ENCODE results near the gene RIMBP2. TPM values are rescaled to one million over a fixed set of nuclear protein-coding genes. Genes with fewer than 3 reads are reported as not detected.

RIMBP2 gene
- total and polyA plus RNA-seq, 3 experiments from 2014 or later, result not detected

DNA sequence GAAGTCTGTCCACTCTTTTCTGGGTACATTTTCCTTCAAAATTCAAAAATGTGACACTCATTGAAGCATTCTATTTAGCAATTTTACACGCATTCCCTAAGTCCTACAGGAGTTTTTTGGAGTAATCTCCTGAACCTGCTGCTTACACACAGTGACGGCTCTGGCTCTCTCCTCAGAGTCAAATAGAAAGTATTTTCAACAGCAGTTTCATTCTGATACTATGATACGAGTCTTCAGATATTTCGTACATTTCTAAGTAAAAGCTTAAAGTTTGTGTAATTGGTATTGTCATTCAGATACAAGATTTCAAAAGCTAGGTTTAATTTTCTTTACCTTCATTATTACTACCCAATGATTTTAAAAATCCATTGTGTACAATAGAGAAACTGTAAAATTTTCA, 342.0 kb downstream of the RIMBP2 start:
- CTCF ChIA-PET, result no interaction called here
- H3K4me1 ChIP-seq (ENCODE audit: insufficient read depth, low read length), result no peaks in the 10 kb centered on the region
- H3K27ac ChIP-seq (ENCODE audit: low read depth, low read length), result no peak overlapping the region
- DNase-seq, result no peak
- H3K4me1 Mint-ChIP-seq, result no peaks in the 10 kb centered on the region
- peaks cover 0 to 12% (median under 1%) of the 10 kb centered on the region in 5 donors for H3K9me3 Mint-ChIP-seq
- H3K27ac Mint-ChIP-seq, result no peak overlapping the region
- H3K27me3 Mint-ChIP-seq, result peaks cover 3% of the 10 kb centered on the region in 2 donors
- H3K36me3 Mint-ChIP-seq, result no peaks in the 10 kb centered on the region
- no peaks in the 10 kb centered on the region for H3K27me3 ChIP-seq (ENCODE audit: insufficient read depth, low read length, poor library complexity, severe bottlenecking)
- POLR2A ChIA-PET, result no interaction called here
- no peak overlapping the region for H3K4me3 ChIP-seq (ENCODE audit: low read length)
- no peaks in the 10 kb centered on the region for H3K9me3 ChIP-seq (ENCODE audit: low read length)
- H3K36me3 ChIP-seq (ENCODE audit: insufficient read depth, low read length), result no peaks in the 10 kb centered on the region
- no peak overlapping the region for H3K4me3 Mint-ChIP-seq

DNA sequence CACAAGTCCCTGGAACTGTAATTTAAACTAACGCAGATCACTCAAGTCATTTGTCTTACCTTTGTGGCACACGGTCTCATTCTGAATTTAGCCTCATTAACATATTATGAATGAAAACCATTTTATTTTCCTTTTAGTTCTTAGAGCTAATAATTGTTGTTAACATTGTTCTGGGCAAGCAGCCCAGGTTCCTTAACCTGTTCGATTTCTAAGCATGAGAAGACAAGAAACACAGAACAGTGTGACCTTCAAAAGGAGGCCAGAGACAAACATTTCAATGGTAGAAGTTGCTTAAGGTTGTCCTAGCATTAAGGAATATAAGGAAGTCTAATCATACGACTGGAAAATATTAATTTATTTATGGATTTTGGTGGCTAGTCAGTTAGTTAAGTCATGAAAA, 343.2 kb downstream of the RIMBP2 start:
- no peaks in the 10 kb centered on the region for H3K4me1 Mint-ChIP-seq
- peaks cover 0 to 12% (median 2%) of the 10 kb centered on the region in 5 donors for H3K9me3 Mint-ChIP-seq
- peaks cover 3 to 5% of the 10 kb centered on the region in 2 donors for H3K27me3 Mint-ChIP-seq
- no peaks in the 10 kb centered on the region for H3K36me3 Mint-ChIP-seq
- CTCF ChIA-PET, result no interaction called here
- Histone ChIP-seq H3K4me1 (ENCODE audit: insufficient read depth, low read length) (no peaks in the 10 kb centered on the region), H3K9me3 (ENCODE audit: low read length) (no peaks in the 10 kb centered on the region), H3K27me3 (ENCODE audit: insufficient read depth, low read length, poor library complexity, severe bottlenecking) (no peaks in the 10 kb centered on the region), H3K27ac (ENCODE audit: low read depth, low read length) (no peak overlapping the region), H3K4me3 (ENCODE audit: low read length) (no peak overlapping the region), H3K36me3 (ENCODE audit: insufficient read depth, low read length) (no peaks in the 10 kb centered on the region)
- DNase-seq, result no peak
- H3K27ac Mint-ChIP-seq, result no peak overlapping the region
- no peak overlapping the region for H3K4me3 Mint-ChIP-seq
- POLR2A ChIA-PET, result no interaction called here

DNA sequence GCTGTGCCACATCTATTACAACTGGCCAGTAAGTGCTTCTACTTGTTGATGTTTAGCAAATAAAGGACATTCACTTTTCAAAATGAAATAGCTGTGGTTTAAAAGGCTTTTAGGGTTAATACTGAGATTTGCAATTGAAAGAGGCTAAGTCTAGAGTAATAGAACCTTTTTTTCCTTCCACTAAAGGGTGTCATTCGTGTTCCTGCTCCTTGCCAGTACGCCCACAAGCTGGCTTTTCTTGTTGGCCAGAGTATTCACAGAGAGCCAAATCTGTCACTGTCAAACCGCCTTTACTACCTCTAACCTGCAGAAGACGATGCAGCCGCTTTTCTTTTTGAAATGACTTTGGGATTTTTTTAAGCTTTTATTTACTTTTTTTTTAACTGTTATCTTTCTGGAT, 344.8 kb downstream of the RIMBP2 start:
- Mint-ChIP-seq H3K4me1 (no peaks in the 10 kb centered on the region), H3K4me3 (no peak overlapping the region), H3K27ac (no peak overlapping the region), H3K9me3 (peaks cover 0 to 5% (median 3%) of the 10 kb centered on the region in 5 donors), H3K27me3 (peaks cover 0 to 5% of the 10 kb centered on the region in 2 donors), H3K36me3 (no peaks in the 10 kb centered on the region)
- Histone ChIP-seq H3K4me3 (ENCODE audit: low read length) (no peak overlapping the region), H3K27ac (ENCODE audit: low read depth, low read length) (no peak overlapping the region), H3K9me3 (ENCODE audit: low read length) (no peaks in the 10 kb centered on the region), H3K36me3 (ENCODE audit: insufficient read depth, low read length) (no peaks in the 10 kb centered on the region), H3K27me3 (ENCODE audit: insufficient read depth, low read length, poor library complexity, severe bottlenecking) (no peaks in the 10 kb centered on the region), H3K4me1 (ENCODE audit: insufficient read depth, low read length) (no peaks in the 10 kb centered on the region)
- POLR2A ChIA-PET, result no interaction called here
- no peak for DNase-seq
- CTCF ChIA-PET, result no interaction called here

DNA sequence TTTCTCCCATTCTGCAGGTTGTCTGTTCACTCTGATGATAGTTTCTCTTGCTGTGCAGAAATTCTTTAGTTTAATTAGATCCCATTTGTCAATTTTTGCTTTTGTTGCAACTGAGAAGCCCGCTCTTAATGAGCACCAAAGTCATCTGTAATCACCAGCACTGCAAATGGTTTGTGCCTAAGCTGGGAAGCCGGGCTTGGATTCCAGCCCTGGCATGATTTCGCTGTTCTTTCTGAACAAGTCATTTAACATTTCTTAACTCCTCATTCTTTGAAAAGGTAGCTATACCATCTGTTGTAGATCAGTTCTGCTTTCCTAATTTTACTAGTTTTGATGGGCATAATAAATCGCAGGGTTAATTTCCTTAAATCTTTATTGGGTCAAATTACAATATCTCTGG, 346.3 kb downstream of the RIMBP2 start:
- no peaks in the 10 kb centered on the region for H3K36me3 Mint-ChIP-seq
- no peak overlapping the region for H3K27ac ChIP-seq (ENCODE audit: low read depth, low read length)
- H3K9me3 Mint-ChIP-seq, result peaks cover 0 to 3% (median 0%) of the 10 kb centered on the region in 5 donors
- H3K36me3 ChIP-seq (ENCODE audit: insufficient read depth, low read length), result no peaks in the 10 kb centered on the region
- no peaks in the 10 kb centered on the region for H3K4me1 ChIP-seq (ENCODE audit: insufficient read depth, low read length)
- CTCF ChIA-PET, result no interaction called here
- H3K27ac Mint-ChIP-seq, result no peak overlapping the region
- no peaks in the 10 kb centered on the region for H3K9me3 ChIP-seq (ENCODE audit: low read length)
- H3K4me3 ChIP-seq (ENCODE audit: low read length), result no peak overlapping the region
- no peak for DNase-seq
- no peaks in the 10 kb centered on the region for H3K4me1 Mint-ChIP-seq
- POLR2A ChIA-PET, result no interaction called here
- H3K4me3 Mint-ChIP-seq, result no peak overlapping the region
- no peaks in the 10 kb centered on the region for H3K27me3 ChIP-seq (ENCODE audit: insufficient read depth, low read length, poor library complexity, severe bottlenecking)
- H3K27me3 Mint-ChIP-seq, result peaks cover 0 to 3% of the 10 kb centered on the region in 2 donors

DNA sequence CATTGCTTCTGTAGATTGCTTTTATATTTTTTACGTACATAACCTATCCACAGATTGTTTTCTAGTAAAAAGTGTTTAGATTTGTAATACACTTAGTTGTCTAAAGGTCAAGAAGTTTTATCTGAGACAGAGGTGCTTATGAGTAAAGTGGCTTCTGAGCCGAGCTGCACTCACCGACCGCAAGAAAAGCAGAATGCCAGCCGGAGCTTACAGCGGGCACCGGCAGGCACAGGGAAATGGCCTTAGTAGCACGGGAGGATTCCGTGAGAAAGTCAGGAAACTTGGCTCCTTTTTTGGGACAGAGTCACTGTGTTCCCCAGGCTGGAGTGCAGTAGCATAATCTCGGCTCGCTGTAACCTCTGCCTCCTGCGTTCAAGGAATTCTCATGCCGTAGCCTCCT, 348.6 kb downstream of the RIMBP2 start:
- H3K27me3 Mint-ChIP-seq, result peaks cover 2 to 4% of the 10 kb centered on the region in 2 donors
- no peaks in the 10 kb centered on the region for H3K4me1 Mint-ChIP-seq
- no peak overlapping the region for H3K4me3 Mint-ChIP-seq
- Histone ChIP-seq H3K36me3 (ENCODE audit: insufficient read depth, low read length) (no peaks in the 10 kb centered on the region), H3K4me1 (ENCODE audit: insufficient read depth, low read length) (no peaks in the 10 kb centered on the region), H3K27me3 (ENCODE audit: insufficient read depth, low read length, poor library complexity, severe bottlenecking) (no peaks in the 10 kb centered on the region), H3K27ac (ENCODE audit: low read depth, low read length) (no peak overlapping the region), H3K9me3 (ENCODE audit: low read length) (no peaks in the 10 kb centered on the region), H3K4me3 (ENCODE audit: low read length) (no peak overlapping the region)
- H3K9me3 Mint-ChIP-seq, result peaks cover 0 to 3% (median 0%) of the 10 kb centered on the region in 5 donors
- DNase-seq, result no peak
- H3K36me3 Mint-ChIP-seq, result no peaks in the 10 kb centered on the region
- no peak overlapping the region for H3K27ac Mint-ChIP-seq
- ChIA-PET POLR2A (no interaction called here), CTCF (no interaction called here)

DNA sequence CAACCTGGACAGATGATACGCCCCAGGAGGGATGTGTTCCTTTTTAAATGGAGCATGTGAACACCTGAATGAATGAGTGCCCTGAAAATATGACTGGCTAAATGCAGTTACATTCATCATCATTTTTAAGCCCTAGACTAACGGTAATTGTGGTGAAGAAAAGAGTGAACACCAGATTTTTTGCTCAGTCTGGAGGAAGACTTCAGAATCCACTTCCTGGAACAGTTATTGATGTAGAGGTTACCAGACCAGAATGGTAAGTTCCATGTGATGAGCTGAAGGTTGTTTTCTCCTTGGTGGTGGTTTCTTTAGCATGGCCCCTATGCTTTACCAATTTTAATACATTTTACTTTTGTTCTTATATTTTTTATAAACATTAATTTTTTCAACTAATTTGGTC, 349.1 kb downstream of the RIMBP2 start:
- Mint-ChIP-seq H3K36me3 (no peaks in the 10 kb centered on the region), H3K27ac (no peak overlapping the region), H3K27me3 (peaks cover 2 to 4% of the 10 kb centered on the region in 2 donors), H3K4me1 (no peaks in the 10 kb centered on the region), H3K9me3 (peaks cover 0 to 3% (median 0%) of the 10 kb centered on the region in 5 donors), H3K4me3 (no peak overlapping the region)
- POLR2A ChIA-PET, result no interaction called here
- Histone ChIP-seq H3K9me3 (ENCODE audit: low read length) (no peaks in the 10 kb centered on the region), H3K4me1 (ENCODE audit: insufficient read depth, low read length) (no peaks in the 10 kb centered on the region), H3K27ac (ENCODE audit: low read depth, low read length) (no peak overlapping the region), H3K4me3 (ENCODE audit: low read length) (no peak overlapping the region), H3K27me3 (ENCODE audit: insufficient read depth, low read length, poor library complexity, severe bottlenecking) (no peaks in the 10 kb centered on the region), H3K36me3 (ENCODE audit: insufficient read depth, low read length) (no peaks in the 10 kb centered on the region)
- CTCF ChIA-PET, result no interaction called here
- DNase-seq, result no peak

DNA sequence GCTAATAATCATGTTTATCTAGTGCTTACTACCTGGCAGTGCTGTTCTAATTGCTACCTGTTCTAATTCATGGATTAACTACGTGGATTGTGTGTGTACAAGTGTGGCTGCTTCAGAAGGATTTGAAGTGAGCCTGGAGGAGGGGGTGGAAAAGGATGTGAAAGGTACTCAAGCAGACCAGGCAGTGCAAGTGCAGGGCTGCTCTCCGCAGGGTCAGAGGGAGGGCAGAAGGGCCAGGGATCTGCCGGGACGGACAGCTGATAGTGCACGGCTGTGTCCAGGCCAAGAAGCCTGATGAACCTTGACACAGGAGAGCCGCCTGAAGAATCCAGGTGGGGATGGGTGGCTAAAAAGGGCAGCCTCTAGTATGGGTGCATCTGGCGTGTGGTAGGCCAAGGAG, 349.9 kb downstream of the RIMBP2 start:
- H3K9me3 ChIP-seq (ENCODE audit: low read length), result no peaks in the 10 kb centered on the region
- peaks cover 2 to 4% of the 10 kb centered on the region in 2 donors for H3K27me3 Mint-ChIP-seq
- no peak overlapping the region for H3K4me3 ChIP-seq (ENCODE audit: low read length)
- no peak overlapping the region for H3K27ac ChIP-seq (ENCODE audit: low read depth, low read length)
- ChIA-PET CTCF (no interaction called here), POLR2A (no interaction called here)
- no peak for DNase-seq
- H3K36me3 ChIP-seq (ENCODE audit: insufficient read depth, low read length), result no peaks in the 10 kb centered on the region
- H3K27me3 ChIP-seq (ENCODE audit: insufficient read depth, low read length, poor library complexity, severe bottlenecking), result no peaks in the 10 kb centered on the region
- no peaks in the 10 kb centered on the region for H3K4me1 Mint-ChIP-seq
- no peak overlapping the region for H3K27ac Mint-ChIP-seq
- peaks cover 0 to 3% (median 0%) of the 10 kb centered on the region in 5 donors for H3K9me3 Mint-ChIP-seq
- no peak overlapping the region for H3K4me3 Mint-ChIP-seq
- H3K4me1 ChIP-seq (ENCODE audit: insufficient read depth, low read length), result no peaks in the 10 kb centered on the region
- H3K36me3 Mint-ChIP-seq, result no peaks in the 10 kb centered on the region

DNA sequence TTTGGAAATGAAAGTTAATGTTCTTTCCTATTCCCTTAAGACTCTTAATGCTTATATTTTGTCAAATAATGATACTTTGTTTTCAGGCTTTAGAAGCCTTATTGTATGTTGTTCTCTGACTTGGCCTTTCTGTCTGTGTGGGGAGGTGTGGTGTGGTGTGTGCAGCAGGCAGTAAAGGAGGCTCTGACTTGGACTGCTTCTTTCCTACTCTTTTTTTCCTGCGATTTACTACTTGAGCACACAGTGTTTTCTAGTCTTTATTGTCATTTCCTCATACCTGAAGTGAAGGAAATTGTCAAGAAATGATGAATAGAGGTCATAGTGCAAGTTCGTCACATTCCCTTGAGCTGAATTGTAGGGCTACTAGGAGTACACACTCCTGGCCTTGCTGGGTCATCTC, 351.5 kb downstream of the RIMBP2 start:
- ChIA-PET POLR2A (no interaction called here), CTCF (no interaction called here)
- Mint-ChIP-seq H3K9me3 (peaks cover 0 to 3% (median 2%) of the 10 kb centered on the region in 5 donors), H3K4me1 (no peaks in the 10 kb centered on the region), H3K27me3 (peaks cover 2 to 4% of the 10 kb centered on the region in 2 donors), H3K4me3 (no peak overlapping the region), H3K27ac (no peak overlapping the region), H3K36me3 (no peaks in the 10 kb centered on the region)
- Histone ChIP-seq H3K4me1 (ENCODE audit: insufficient read depth, low read length) (no peaks in the 10 kb centered on the region), H3K27me3 (ENCODE audit: insufficient read depth, low read length, poor library complexity, severe bottlenecking) (no peaks in the 10 kb centered on the region), H3K27ac (ENCODE audit: low read depth, low read length) (no peak overlapping the region), H3K36me3 (ENCODE audit: insufficient read depth, low read length) (no peaks in the 10 kb centered on the region), H3K9me3 (ENCODE audit: low read length) (no peaks in the 10 kb centered on the region), H3K4me3 (ENCODE audit: low read length) (no peak overlapping the region)
- no peak for DNase-seq

DNA sequence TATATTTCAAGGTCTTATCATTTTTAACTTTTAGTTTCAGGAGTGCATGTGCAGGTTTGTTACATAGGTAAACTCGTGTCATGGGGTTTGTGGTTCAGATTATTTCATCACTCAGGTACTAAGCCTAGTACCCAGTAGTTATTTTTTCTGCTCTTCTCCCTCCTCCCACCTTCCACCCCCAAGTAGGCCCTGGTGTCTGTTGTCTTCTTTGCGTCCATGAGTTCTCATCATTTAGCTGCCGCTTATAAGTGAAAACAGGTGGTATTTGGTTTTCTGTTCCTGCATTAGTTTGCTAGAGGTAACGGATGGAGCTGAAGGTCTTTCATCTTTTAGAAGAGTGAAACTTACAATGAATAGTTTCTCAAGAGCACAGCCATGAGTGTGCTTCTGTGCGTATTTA, 354.0 kb downstream of the RIMBP2 start:
- no peaks in the 10 kb centered on the region for H3K4me1 ChIP-seq (ENCODE audit: insufficient read depth, low read length)
- no peaks in the 10 kb centered on the region for H3K36me3 Mint-ChIP-seq
- no peak overlapping the region for H3K4me3 Mint-ChIP-seq
- no peak for DNase-seq
- H3K27ac ChIP-seq (ENCODE audit: low read depth, low read length), result no peak overlapping the region
- H3K4me3 ChIP-seq (ENCODE audit: low read length), result no peak overlapping the region
- H3K4me1 Mint-ChIP-seq, result no peaks in the 10 kb centered on the region
- no peaks in the 10 kb centered on the region for H3K27me3 ChIP-seq (ENCODE audit: insufficient read depth, low read length, poor library complexity, severe bottlenecking)
- no peaks in the 10 kb centered on the region for H3K36me3 ChIP-seq (ENCODE audit: insufficient read depth, low read length)
- POLR2A ChIA-PET, result no interaction called here
- H3K9me3 Mint-ChIP-seq, result peaks cover 0 to 3% (median 0%) of the 10 kb centered on the region in 5 donors
- CTCF ChIA-PET, result no interaction called here
- H3K27me3 Mint-ChIP-seq, result peaks cover 0 to 13% of the 10 kb centered on the region in 2 donors
- H3K9me3 ChIP-seq (ENCODE audit: low read length), result no peaks in the 10 kb centered on the region
- H3K27ac Mint-ChIP-seq, result no peak overlapping the region

Measured in CD8-positive, alpha-beta memory T cell (primary cell).